Middle frontal gyrus (tissue), 1 donor: ENCODE results near the gene ENDOG.
"Not testable (repeated sequence)": the region's sequence is repeated elsewhere in the genome, so short reads cannot be mapped to it uniquely, and the experiment has no call there.

Experiments
- DNase-seq: peaks from one replicate; pipeline ENCODE4 v3.0.0-alpha.2; 2015; ENCODE audit warnings: low spot score; ENCODE audit errors: extremely low spot score

The ENDOG gene

DNA sequence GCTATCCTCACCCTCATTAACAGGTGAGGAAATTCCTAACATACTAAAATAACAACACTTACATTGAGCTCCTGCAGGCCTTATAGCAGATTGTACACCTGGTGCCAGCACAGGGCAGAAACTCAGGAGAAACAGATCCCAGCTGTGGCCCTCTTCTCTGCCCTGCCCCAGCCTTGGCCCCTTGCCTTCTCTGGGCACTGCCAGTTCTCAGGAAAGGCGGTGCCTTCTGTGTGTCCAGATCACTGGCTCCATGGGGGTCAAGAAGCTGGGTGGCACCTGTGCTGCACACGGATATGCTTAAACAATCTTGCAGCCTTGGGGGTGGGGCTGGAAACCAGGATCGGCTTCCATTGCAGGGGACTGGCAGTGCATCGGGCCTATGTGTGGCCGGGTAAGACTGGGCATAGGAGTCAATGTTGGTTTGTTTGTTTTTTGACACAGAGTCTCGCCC, 44.1 kb downstream of the ENDOG start:
- DNase-seq: no peak

DNA sequence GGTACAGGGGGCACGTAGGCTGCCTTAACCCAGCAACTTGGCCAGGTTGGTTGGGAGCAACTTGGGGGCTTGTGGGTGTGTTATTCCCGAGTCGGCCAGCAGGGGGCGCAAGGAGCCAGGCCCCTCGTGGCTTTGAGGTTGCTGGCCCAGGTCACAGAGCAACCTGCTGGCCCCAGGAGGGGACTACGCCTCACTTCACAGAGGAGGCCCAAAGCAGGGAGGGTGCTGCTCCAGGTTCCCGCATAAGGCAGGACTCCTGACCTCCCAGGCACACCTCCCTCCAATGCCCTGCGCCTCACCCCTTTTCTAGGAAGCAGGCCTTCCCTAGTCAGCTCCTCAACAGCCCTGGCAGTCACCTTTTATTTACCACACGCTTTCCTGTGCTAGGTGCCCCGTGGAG, 45.3 kb downstream of the ENDOG start:
- no peak for DNase-seq

DNA sequence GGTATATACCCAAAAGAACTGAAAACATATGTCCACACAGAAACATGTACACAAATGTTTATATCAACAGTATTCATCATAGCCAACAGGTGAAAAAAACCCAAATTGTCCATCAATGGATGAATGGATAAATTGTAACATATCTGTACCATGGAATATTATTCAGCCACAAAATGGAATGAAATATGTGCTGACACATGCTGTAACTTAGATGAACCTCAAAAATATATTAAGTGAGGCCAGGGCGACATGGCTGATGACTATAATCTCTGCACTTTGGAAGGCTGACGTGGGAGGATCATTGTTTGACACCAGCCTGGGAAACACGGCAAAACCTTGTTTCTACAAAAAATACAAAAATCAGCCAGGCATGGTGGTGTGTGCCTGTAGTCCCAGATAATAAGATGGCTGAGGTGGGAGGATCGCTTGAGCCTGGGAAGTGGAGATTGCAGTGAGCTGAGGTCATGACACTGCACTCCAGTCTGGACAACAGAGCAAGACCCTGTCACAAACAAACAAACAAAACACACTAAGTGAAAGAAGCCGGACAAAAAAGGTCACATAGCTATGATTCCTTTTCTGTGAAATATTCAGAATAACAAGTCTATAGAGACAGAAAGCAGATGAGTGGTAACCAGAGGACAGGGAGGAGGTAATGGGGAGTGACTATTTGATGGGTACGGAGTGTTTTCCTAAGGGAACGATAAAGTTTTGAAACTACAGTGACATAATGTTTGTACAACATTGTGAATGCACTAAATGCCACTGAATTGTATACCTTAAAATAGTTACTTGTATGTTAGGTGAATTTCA, 52.0 kb downstream of the ENDOG start:
- no peak for DNase-seq

DNA sequence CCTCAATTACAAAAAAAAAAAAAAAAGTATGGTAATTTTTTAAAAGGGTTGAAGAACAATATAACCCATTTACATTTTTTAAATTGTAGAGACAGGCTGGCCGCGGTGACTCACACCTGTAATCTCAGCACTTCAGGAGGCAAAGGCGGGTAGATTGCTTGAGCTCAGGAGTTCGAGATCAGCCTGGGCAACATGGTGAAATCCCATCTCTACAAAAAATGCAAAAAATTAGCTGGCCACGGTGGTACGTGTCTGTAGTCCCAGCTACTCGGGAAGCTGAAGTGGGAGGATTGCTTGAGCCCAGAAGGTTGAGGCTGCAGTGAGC, 52.6 kb downstream of the ENDOG start:
- DNase-seq: not testable (repeated sequence)
